Brain pericyte (primary cell): Measurements from ENCODE around the gene DAB2IP.

Source experiments
- DNase-seq: peaks from one replicate; pipeline ENCODE4 v3.0.0-alpha.2; 2012; ENCODE audit warnings: low read depth, low spot score

Gene DAB2IP

GRCh38 chr9:121701736-121702261 is 50.4 kb downstream of the DAB2IP start:
- DNase-seq = no peak

GRCh38 chr9:121703014-121703734 is 51.7 kb downstream of the DAB2IP start:
- no peak for DNase-seq

GRCh38 chr9:121704281-121704680 is 52.8 kb downstream of the DAB2IP start:
- DNase-seq = no peak

GRCh38 chr9:121706149-121706750 is 54.8 kb downstream of the DAB2IP start:
- DNase-seq = no peak

GRCh38 chr9:121707477-121708424 is 56.3 kb downstream of the DAB2IP start:
- DNase-seq = no peak

- DNase-seq = no peak
Observed at GRCh38 chr9:121708768-121709488, 57.5 kb downstream of the DAB2IP start.

- DNase-seq = no peak
Observed at GRCh38 chr9:121709798-121710197, 58.4 kb downstream of the DAB2IP start.

GRCh38 chr9:121711281-121711680 is 59.8 kb downstream of the DAB2IP start:
- DNase-seq = no peak

- no peak for DNase-seq
Observed at GRCh38 chr9:121711797-121712196, 60.4 kb downstream of the DAB2IP start.

- DNase-seq = no peak
Observed at GRCh38 chr9:121713400-121714070, 62.1 kb downstream of the DAB2IP start.

GRCh38 chr9:121714075-121714705 is 62.8 kb downstream of the DAB2IP start:
- DNase-seq = no peak

GRCh38 chr9:121714873-121715272 is 63.4 kb downstream of the DAB2IP start:
- DNase-seq = no peak

GRCh38 chr9:121717141-121717991 is 65.9 kb downstream of the DAB2IP start:
- no peak for DNase-seq

GRCh38 chr9:121718084-121718483 is 66.7 kb downstream of the DAB2IP start:
- DNase-seq = no peak

GRCh38 chr9:121718501-121718900 is 67.1 kb downstream of the DAB2IP start:
- no peak for DNase-seq

- DNase-seq = no peak
Observed at GRCh38 chr9:121720311-121721057, 69.0 kb downstream of the DAB2IP start.

GRCh38 chr9:121721058-121721350 is 69.6 kb downstream of the DAB2IP start:
- no peak for DNase-seq

- no peak for DNase-seq
Observed at GRCh38 chr9:121721770-121722169, 70.3 kb downstream of the DAB2IP start.
